Tibial nerve (tissue), 4 donors: Measurements from ENCODE around the gene RNF187.

Source experiments
- EP300 ChIP-seq, 2 donors: sonication (generic); formaldehyde crosslinking; IDR thresholded peaks; one replicate each; pipeline ENCODE4 v1.6.1; 2017; ENCODE audit warnings: antibody characterized with exemption in 2 of 2, mild to moderate bottlenecking in 1 of 2
- POLR2A ChIP-seq, 2 donors: fragments of 450-650 bp; IDR thresholded peaks; one replicate each; pipeline ENCODE4 v1.6.1; 2017; ENCODE audit warnings: antibody characterized with exemption in 2 of 2, mild to moderate bottlenecking in 2 of 2, moderate library complexity in 2 of 2
- TF ChIP-seq, protein P1 (sequence below), 5 experiments: fragments of 200-600 bp in 3 of 5; fragments of 450-650 bp in 2 of 5; sonication (generic) in 3 of 5; IDR thresholded peaks; one replicate each; pipeline ENCODE4 v1.5.1; 2016 to 2019; ENCODE audit warnings: antibody characterized with exemption in 5 of 5, mild to moderate bottlenecking in 3 of 5, moderate library complexity in 2 of 5

DNA sequence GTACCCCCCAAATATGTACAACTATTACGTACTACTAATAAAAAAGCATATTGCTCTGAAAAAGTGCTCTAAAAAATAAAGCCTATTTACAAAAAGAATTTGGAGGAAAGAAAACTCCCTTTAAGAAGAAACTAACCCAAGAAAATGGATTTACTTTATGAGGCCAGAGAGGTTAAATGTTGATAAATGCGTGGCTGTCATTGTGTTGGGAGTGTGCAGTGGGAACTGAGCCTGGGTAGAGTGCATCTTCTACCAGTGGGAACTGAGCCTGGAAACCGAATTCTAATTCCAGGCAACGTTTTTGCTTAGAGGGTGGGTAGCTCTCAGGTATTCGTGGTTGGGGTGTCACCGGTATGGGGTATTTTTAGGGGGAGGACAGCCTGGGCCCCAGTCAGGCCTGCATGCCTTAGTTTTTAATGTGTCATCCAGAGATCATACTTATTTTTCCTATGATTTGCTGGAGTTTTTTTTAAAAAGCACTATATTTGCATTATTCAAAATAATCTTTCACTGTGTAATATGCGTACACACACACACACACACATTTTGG lies 24.1 kb upstream of the RNF187 start:
- TF ChIP-seq, protein P1, sequence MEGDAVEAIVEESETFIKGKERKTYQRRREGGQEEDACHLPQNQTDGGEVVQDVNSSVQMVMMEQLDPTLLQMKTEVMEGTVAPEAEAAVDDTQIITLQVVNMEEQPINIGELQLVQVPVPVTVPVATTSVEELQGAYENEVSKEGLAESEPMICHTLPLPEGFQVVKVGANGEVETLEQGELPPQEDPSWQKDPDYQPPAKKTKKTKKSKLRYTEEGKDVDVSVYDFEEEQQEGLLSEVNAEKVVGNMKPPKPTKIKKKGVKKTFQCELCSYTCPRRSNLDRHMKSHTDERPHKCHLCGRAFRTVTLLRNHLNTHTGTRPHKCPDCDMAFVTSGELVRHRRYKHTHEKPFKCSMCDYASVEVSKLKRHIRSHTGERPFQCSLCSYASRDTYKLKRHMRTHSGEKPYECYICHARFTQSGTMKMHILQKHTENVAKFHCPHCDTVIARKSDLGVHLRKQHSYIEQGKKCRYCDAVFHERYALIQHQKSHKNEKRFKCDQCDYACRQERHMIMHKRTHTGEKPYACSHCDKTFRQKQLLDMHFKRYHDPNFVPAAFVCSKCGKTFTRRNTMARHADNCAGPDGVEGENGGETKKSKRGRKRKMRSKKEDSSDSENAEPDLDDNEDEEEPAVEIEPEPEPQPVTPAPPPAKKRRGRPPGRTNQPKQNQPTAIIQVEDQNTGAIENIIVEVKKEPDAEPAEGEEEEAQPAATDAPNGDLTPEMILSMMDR (IDR thresholded peaks at IDR 0.05) = no peak
- no peak for TF ChIP-seq POLR2A (IDR thresholded peaks at IDR 0.05)
- TF ChIP-seq EP300 (IDR thresholded peaks at IDR 0.05) = no peak
